Glomerular visceral epithelial cell (primary cell): ENCODE measurements around the gene KRT3.

Experiments
- DNase-seq: peaks from one replicate; pipeline ENCODE4 v3.0.0-alpha.2; 2016; ENCODE audit errors: extremely low spot score

KRT3 gene

DNA sequence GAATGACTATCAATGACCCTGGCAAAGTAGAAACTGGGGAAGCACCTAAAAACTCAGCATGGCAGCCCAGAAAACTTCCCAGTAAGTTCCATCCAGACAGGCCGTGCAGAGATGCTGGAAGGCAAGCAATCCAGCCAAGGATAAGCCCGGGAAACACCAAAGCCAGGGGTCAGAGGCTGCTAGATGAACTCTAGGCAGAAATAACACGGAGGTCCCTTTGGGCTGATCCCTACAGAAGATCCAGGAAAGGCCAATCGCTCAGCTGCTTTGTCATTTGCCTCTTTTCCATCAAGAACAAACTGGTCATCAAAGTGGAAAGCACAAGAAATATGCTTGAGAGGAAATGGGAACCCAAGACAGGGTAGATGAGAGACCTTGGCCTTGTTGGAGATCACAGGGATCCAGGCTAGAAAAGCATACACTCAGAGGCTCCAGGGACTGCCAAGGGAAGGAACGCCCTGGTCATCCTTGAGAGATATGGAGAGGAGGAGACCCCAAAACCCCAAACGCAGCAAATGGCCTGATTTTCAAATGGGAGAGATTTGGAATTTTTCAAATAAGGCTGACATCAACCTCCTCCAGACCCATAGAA, 31.7 kb upstream of the KRT3 start:
- DNase-seq, result no peak

DNA sequence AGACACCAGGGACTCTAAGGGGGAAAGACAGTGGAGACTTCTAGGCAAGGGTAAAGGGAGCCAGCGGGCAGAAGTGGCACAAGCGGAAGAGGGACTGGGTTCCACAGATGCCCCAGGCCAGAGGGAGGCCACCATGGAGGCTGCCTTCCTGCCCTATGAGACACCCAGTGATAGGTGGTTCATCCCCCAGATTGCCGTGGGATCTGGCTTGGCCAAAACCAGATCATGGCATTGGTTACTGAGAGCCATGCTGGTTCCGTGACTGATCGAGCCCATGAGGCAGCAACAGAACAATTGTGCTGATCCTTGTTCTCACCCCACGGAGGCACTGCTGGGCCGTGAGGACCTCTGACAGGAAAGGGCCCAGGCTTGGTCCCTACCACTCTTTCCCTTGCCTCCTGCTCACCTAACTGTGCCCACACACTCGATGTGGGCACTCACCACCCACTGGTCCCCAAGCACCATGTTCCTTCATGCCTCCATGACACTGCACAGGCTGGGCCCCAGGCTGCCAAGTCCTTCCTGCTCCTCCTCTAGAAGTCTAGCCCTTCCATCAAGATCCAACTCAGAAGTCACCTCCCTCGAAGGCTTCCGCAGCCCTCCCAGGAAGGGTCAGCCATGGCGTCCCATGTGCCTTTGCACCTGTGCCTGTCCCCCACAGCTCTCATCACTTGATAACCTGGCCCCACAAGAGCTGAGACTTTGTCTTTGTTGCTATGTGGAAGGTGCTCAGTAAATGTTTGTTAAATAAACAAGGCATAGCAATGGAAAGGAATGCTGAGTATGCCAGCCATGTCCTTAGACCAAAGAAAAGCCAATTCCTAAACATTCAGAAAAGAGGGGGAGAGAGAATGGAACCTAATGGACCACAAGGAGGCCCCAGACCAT, 30.9 kb upstream of the KRT3 start:
- no peak for DNase-seq

DNA sequence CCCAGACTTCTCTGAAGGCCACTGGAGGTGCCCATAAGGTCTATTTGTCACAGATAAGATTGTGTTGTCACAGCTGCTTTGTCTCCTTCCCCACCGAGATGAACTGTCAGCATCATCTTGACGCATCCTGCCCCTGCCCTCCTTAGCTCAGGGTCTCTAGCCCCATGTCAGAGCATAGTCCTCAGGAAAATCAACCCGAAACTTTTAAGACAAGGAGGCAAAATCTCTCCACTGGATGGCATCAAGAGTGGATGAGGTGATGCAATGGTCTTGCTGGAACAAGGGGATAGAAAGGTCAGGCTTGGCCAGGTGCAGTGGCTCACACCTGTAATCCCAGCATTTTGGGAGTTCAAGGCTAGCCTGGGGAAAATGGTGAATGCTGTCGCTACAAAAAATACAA, 30.0 kb upstream of the KRT3 start:
- DNase-seq, result no peak

- DNase-seq, result no peak
These were observed 29.0 kb upstream of the KRT3 start for GRCh38 chr12:52824741-52825410.

DNA sequence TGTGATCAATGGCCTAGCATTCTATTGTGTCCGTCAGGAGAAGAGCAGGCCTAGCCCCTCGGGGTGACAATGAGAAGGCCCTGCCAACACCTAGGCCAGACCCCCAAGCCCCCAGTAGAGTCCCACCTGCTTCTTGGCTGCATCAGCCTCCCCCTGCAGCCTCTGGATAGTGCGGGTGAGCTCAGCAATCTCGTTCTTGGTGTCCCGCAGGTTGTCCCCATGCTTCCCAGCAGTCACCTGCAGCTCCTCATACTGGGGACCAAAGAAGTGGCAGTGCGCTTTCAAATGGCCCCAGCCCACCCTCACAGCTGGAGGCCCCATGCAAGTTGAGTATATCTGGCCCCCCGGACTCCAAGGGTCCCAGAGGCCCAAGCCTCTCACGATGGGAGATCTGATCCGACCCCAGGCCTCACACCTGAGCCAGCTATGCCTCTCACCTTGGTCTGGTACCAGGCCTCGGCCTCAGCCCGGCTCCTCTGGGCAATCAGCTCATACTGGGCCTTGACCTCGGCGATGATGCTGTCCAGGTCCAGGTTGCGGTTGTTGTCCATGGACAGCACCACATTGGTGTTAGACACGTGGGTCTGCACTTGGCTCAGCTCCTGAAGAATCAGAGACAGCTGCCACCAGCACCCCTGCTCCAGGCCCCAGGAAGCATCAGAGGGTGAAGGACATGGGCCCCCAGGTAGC, 28.0 kb upstream of the KRT3 start:
- DNase-seq, result no peak

DNA sequence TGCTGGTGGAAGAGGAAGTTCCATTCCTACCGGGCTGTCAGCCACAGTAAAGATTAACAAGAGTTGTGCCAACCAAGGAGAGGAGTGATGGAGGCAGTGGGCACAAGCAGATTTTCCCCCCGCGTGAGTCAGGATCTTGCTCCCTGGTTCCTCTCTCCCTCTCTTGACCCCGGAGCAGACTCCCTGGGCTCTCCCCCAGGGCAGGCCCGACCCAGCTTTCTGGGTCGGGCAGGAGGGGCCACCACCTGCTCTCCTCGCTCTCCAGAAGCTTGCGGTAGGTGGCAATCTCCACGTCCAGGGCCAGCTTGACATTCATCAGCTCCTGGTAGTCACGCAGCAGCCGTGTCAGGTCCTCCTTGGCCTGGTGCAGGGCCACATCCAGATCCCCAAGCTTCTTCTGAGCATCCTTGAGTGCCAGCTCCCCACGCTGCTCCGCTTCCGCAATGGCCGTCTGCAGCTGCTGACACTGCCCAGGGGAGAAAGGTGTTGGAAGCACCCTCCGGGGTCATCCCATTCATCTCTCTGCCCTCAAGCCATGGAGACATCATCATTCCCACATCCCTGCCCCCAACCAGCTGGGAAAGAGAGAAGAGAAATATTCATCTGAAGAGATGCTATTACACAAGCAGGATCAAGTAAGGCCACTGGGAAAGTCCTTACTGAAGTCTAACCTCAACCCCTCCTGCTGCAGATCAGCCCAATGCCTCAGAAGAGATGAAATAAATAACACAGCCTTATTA, 27.0 kb upstream of the KRT3 start:
- no peak for DNase-seq

DNA sequence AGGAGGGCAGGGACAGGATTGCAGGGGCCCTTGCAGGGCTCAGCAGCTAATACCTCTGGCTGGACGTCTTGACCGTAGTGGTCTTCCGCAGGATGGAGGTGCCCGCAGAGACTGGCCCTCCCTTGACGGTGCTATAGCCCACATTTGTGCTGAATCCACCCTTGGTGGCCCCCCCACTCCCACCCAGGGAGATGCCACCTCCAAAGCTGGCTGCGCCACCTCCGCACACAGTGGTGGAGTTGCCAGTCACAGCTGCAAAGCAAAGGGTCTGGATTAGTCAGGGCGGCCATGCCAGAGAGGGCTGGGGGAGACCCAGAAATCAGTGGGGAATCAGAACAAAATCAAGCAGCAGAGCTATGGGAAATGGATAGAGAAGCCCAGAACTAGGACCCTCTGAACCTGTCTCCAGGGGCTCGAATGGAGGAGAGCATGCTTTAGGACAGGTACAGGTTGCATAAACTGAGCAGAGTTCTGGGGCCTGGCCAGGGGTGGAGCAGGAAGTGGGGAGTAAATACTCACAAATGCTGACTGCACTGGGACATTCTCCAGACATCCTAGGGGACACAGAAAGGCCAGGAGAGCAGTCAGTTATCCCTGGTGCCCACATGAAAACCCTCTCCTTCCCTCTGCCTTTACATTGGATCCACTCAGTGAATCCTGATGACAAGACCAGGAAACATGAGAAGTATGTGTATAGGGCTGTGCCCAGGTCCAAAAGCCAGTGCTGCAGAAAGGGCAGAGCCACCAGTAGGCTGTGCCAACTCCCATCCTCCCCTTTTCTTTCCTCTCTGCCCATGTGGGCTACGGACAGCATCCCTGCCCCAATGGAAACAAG, 26.1 kb upstream of the KRT3 start:
- no peak for DNase-seq

DNA sequence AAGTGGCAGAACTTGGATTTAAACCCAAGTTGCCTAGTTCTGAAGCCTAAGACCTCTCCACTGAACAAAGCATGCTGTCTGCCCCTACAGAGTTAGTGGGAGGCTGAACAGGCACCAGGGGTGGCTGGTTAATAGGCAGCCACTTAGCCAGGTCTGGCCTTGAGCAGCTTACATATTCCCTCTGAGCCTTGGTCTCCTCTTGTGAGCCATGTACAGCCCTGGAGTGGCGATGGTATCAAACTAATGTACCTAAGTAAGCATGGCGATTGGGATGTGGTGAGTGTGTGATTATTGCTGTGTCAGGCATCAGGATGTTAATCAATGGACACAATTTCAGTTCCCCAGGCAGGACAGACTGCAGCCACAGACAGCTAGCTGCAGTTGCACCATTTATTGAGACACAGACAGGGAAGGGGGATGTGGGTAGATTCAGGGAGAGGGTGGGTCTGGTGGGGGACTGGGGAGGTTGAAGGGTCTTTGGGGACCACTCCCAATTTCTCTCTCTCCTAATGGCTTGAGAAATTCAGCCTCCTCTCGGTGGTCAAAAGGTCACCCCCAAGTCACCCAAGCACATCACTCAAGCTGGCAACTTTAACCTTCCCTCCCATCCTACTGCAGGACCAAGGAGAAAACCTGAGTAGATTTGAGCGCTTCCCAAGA, 25.3 kb upstream of the KRT3 start:
- no peak for DNase-seq

GRCh38 chr12:52820521-52820920, 24.6 kb upstream of the KRT3 start:
- no peak for DNase-seq

DNA sequence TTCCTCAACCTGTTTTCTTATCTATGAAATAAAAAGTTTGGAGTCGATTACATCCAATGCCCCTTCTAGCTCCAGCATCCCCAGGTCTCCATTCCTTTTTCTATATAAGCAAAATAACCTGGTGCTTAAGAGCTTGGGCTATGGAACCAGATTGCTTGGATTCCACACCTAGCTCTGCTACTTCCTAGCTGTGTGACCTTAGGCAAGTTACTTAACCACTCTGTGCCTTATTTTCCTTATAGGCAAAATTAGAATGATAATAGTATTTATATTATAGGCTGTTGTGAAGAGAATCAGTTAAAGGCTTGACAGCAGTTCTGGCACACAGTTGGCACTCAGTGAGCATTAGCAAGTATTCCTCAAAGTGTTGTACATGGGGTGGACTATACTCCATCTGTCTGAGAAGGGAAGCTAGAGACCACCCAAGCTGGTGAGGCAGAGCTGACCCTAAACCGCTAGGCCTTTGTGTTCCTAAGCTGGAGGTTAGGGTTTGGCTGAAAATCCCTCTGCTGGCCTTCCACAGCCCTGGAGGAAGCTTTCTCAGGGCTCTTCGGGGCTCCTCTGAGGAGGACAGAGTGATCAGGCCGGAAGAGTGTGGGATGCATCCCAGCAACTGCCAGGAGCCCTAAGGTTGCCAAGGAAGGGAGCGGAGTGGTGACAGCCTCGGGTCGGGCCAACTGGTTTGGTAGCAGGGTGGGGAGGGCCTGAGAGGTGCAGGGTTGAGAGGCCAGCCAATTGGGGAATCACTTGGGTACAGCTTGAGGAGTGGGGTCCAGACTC, 24.0 kb upstream of the KRT3 start:
- DNase-seq, result no peak

DNA sequence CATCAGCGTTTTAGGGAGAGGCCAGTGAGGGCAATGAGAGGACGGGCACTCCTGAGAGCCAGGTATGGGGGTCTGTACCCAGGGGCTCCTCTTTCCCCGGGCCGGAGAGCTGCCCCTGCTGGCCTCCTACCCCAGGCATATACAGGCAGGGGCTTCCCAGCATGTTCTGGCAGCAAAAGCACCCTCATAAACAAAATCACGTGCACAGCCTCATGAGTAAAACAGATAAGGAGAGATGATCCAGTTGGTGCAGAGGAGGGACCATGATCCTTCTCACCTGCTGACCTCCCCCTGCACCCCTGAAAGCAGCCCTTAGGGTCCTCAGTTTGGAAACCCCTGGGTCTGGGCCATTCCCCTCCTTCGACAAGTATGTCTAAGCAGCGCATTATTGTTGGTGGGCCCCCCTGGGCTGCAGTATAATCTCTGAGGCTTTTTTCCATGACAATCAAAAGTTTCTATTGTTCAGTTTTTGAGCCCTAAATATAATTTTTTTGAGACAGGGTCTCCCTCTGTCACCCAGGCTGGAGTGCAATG, 23.0 kb upstream of the KRT3 start:
- no peak for DNase-seq

- no peak for DNase-seq
These were observed 22.5 kb upstream of the KRT3 start for GRCh38 chr12:52818388-52818787.

- DNase-seq, result no peak
These were observed 21.9 kb upstream of the KRT3 start for GRCh38 chr12:52817699-52818238.

- DNase-seq, result no peak
These were observed 21.2 kb upstream of the KRT3 start for GRCh38 chr12:52817003-52817698.

DNA sequence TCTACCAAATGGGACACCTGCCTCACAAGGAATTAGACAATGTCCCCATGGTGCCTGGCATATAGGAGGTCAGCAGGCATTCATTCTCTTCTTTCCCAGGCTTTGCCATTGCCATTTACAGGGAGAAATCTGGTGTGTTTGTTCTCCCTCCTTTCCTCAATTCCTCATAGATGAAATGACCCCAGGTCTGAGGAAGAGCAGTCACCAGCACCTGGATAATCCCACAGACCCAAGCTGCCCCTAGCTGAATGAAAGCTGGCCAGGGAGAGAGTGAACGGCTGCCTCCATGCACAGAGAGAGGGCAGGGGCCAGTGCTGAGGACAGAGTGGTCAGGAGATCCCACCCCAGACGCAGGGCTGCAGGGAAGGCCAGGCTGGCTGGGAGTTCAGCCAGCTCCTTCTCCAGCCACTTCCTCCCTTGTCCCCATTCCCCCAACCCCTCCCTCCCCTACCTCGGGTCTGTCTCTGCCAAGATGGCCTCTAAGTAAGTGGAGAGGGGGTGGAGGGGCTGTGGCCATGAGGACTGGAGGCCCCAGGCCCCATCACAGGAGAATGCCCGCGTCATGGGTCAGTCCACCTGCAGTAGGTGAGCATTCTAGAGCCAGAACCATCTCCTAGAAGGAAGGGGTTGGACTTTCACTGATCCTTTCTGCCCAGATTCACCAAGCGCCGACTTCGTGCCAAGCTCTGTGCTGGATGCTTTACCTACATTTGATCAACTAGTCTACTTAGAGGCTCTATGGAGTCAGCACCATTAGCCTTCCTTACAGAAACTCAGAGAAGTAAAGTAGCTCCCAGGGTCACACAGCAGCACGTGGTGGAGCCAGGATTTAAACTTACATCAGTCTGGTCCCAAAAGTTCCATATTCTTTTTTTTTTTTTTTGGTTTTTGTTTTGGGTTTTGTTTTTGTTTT, 20.0 kb upstream of the KRT3 start:
- DNase-seq, result no peak

- DNase-seq, result no peak
These were observed 19.2 kb upstream of the KRT3 start for GRCh38 chr12:52815161-52815560.

GRCh38 chr12:52814710-52815155, 18.8 kb upstream of the KRT3 start:
- no peak for DNase-seq
